GM12873 (cell line): ENCODE results near the gene ATP6V0E1.

Experiments
- TF ChIP-seq, protein P1 (sequence below): IDR thresholded peaks from 2 replicates; pipeline ENCODE4 v1.5.1; 2012; ENCODE audit warnings: low read depth, mild to moderate bottlenecking, moderate library complexity, low read length, control low read depth; ENCODE audit not compliant: insufficient read depth; ENCODE audit errors: missing control alignments

Gene ATP6V0E1

DNA sequence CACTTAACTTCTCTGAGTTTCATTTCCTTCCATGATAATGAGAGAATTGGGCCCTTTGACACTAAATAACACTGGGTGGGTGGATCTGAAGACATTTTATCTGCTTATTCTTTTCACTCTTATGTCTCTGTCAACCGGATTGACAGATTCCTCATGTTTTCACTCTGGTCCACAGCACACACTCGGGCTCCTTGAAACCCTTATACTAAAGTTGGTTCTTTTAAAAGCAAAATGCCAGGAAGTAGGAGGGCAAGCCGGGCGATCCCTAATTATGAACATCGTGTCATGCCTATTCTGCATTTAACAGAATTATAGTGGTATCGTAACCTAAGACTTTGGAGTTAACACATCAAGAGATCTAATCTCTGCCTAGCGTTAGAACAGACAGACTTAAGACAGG, 44.3 kb downstream of the ATP6V0E1 start:
- TF ChIP-seq, protein P1, sequence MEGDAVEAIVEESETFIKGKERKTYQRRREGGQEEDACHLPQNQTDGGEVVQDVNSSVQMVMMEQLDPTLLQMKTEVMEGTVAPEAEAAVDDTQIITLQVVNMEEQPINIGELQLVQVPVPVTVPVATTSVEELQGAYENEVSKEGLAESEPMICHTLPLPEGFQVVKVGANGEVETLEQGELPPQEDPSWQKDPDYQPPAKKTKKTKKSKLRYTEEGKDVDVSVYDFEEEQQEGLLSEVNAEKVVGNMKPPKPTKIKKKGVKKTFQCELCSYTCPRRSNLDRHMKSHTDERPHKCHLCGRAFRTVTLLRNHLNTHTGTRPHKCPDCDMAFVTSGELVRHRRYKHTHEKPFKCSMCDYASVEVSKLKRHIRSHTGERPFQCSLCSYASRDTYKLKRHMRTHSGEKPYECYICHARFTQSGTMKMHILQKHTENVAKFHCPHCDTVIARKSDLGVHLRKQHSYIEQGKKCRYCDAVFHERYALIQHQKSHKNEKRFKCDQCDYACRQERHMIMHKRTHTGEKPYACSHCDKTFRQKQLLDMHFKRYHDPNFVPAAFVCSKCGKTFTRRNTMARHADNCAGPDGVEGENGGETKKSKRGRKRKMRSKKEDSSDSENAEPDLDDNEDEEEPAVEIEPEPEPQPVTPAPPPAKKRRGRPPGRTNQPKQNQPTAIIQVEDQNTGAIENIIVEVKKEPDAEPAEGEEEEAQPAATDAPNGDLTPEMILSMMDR: no peak

DNA sequence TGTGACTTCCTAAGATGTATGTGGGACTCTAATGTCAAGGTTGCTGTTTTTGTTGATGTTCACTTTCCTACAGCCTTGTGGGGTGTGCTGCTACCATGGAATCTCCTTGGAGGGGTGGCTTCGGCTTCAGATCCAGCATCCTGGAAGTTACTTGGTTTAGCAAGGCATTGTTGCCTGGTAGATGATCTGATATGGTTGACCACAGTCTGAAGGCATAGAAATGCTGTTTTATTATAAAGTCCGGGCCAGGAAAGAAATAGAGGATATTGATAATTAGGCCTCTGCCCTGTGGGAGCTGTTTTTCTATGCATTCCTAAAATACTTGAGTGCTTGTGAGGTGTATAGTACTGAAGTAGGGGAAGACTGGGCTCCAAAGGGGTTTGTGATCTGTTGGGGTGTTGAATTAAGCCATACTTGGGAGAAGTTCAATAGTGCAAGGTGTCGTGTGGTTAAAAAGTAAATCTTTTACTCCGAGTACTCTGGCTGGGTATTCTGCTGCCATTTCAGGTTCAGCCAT, 45.3 kb downstream of the ATP6V0E1 start:
- TF ChIP-seq, protein P1: no peak

DNA sequence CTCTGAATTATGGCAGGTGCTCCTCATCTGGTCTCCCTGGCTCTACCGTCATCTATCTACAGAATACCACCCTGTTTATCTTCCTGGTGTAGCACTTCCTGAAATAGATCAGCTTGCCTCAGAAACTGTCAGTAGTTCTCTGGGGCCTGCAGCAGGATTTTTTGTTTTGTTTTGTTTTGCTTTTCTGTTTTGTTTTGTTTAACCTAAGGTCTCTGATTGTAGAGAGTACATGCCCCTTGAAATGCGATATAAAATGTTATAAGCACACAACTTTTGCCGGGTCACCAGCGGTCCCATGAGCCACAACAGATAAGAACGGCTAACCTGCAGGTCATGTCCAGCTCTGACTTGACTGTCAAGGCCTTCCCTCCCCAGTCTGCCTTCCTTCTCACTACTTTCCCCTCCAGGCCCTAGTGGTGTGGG, 45.9 kb downstream of the ATP6V0E1 start:
- TF ChIP-seq, protein P1: no peak

DNA sequence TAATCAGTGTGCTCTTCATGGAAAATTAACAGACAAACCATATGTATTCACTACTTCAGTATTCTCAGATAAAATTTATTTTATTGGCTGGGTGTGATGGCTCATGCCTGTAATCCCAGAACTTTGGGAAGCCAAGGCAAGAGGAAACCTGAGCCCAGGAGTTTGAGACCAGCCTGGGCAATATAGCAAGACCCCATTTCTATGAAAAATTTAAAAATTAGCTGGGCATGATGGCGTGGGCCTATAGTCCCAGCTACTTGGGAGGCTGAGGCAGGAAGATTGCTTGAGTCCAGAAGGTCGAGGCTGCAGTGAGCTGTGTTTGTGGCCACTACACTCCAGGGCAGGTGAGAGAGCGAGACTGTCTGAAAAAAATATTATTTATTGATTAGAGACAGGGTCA, 49.2 kb downstream of the ATP6V0E1 start:
- TF ChIP-seq, protein P1: no peak

DNA sequence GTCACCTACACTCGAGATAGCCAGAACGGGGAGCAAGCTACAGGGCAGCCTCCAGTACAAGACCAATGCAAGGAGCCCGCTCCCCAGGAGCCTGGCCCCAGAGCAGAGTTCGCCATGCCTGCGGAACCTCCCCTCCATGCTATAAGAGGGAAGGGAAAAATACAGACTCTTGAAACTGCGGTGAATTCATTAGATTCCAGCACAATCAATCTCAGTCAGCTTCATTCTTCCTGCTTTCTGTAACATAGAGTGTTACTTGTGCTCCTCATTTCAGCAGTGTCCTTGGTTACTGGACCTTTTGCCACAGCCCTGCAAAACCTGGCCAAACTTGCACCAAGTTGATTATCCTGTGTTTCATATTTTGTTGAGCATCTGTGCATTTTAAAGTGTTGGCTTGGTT, 50.4 kb downstream of the ATP6V0E1 start:
- TF ChIP-seq, protein P1: no peak

DNA sequence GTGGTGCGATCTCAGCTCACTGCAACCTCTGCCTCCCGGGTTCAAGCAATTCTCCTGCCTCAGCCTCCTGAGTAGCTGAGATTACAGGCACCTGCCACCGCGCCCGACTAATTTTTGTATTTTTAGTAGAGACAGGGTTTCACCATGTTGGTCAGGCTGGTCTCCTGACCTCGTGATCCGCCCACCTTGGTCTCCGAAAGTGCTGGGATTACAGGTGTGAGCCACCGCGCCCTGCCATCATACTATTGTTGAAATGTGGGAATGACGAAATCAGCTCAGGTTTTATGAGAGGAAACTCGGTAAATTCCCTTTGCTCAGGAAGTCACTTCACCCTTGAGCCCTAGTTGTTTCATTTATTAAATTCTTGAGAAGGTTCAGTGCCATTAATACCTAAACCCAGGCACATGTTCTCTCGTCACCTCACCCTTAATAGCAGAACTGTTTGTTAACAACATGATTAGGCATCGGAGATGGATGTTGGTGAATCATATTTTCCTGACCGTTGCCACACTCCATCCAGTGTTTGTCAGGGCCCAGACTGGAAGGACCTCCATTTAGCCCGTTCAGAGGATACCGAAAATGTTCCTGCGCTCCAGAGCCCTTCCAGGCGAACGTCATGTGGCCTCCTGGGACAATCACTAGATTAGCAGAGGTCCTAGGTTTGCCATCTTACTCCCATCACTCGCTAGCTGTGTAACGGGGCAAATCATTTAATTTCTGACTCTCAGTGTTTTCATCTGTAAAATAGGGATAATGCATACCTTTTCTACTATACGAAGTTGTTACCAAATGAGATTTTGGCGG, 52.5 kb downstream of the ATP6V0E1 start:
- TF ChIP-seq, protein P1: no peak

DNA sequence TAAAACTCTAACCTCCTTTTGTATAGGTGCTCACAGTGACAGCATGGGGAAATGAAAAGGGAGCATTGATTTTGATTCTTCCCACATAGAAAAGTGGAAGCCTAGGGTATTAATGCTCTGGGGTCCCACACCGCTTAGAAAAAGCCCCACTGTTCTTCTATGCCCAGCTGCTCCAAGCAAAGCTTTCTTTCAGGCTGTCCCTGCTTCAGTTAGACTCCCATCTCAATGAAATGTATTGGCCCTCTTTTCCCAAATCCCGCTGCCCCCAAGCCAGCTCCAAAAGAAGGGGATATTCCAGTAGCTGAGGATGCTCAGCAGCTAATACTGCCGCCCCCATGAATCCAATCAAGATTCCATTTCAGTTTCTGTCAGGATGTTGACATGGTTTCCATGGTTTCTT, 55.6 kb downstream of the ATP6V0E1 start:
- TF ChIP-seq, protein P1: no peak
